H1 (cell line): ENCODE results near the gene SMOC2. TPM values are rescaled to one million over a fixed set of nuclear protein-coding genes. Genes with fewer than 3 reads are reported as not detected.
A peak's percentile ranks its signal among the peaks of the same experiment; 100 is the strongest.

Experiments used
- CTCF ChIA-PET: fragments of 300-600 bp; sonication (Branson Sonifier 250); formaldehyde crosslinking; loops from one replicate; lab custom pipeline; 2021; ENCODE audit not compliant: partially characterized antibody; lab: Charles Lee
- POLR2A ChIA-PET: fragments of 300-600 bp; sonication (Branson Sonifier 250); formaldehyde crosslinking; loops from one replicate; lab custom pipeline; 2021; ENCODE audit warnings: inconsistent platforms; ENCODE audit not compliant: partially characterized antibody; lab: Charles Lee
- DNase-seq, 2 experiments: peaks; one replicate each; pipeline versions ENCODE4 v3.0.0 to v3.0.0-alpha.2; 2010 to 2022; ENCODE audit warnings: low spot score in 2 of 2, low read depth in 1 of 2, mixed read lengths in 1 of 2
- FAIRE-seq: peaks from 2 replicates; lab custom pipeline; 2011; peaks lifted over from hg19 to GRCh38; lab: Jason Lieb, UNC
- H2AFZ ChIP-seq: 2 replicates; pipeline ENCODE4 v1.8.1; 2012; ENCODE audit warnings: low read length, inconsistent platforms
- H2AK5ac ChIP-seq: 2 replicates; pipeline ENCODE4 v1.6.1; 2013; ENCODE audit warnings: low read depth, low read length
- H2BK120ac ChIP-seq: replicated peaks from 2 replicates; pipeline ENCODE3; 2013; ENCODE audit warnings: low read depth, low read length, inconsistent platforms
- H2BK12ac ChIP-seq: 2 replicates; pipeline ENCODE4 v1.6.1; 2013; ENCODE audit warnings: low read depth, low read length
- H2BK15ac ChIP-seq: 2 replicates; pipeline ENCODE4 v1.6.1; 2013; ENCODE audit warnings: low read length
- H2BK20ac ChIP-seq: 2 replicates; pipeline ENCODE4 v1.6.1; 2013; ENCODE audit warnings: low read length
- H2BK5ac ChIP-seq: 2 replicates; pipeline ENCODE4 v1.6.1; 2013; ENCODE audit warnings: low read depth, low read length
- H3K14ac ChIP-seq: 2 replicates; pipeline ENCODE4 v1.6.1; 2013; ENCODE audit warnings: inconsistent platforms; ENCODE audit not compliant: insufficient read length
- H3K18ac ChIP-seq: 2 replicates; pipeline ENCODE4 v1.6.1; 2013; ENCODE audit warnings: low read length; ENCODE audit errors: extremely low read depth
- H3K23ac ChIP-seq: 2 replicates; pipeline ENCODE4 v1.6.1; 2013; ENCODE audit warnings: inconsistent platforms; ENCODE audit not compliant: insufficient read length
- H3K23me2 ChIP-seq: 2 replicates; pipeline ENCODE4 v1.6.1; 2013; ENCODE audit warnings: low read depth, low read length
- H3K27ac ChIP-seq: 2 replicates; pipeline ENCODE4 v1.6.1; 2011; ENCODE audit warnings: low read depth, low read length, inconsistent platforms
- H3K27me3 ChIP-seq, 4 experiments: replicated peaks in 1 of 4; 1 replicate in 1 of 4; 2 replicates in 3 of 4; pipeline versions ENCODE4 v1.6.1 to v1.8.1; 2011 to 2013; ENCODE audit warnings: low read length in 3 of 4, mild to moderate bottlenecking in 3 of 4, inconsistent platforms in 2 of 4, mixed read lengths in 2 of 4, moderate library complexity in 1 of 4; ENCODE audit not compliant: control insufficient read depth in 3 of 4, insufficient read depth in 3 of 4; ENCODE audit errors: extremely low read depth in 1 of 4
- H3K36me3 ChIP-seq, 4 experiments: 2 replicates each; pipeline versions ENCODE4 v1.6.1 to v1.8.1; 2011 to 2013; ENCODE audit warnings: mild to moderate bottlenecking in 4 of 4, low read length in 3 of 4, moderate library complexity in 2 of 4, control low read depth in 1 of 4, inconsistent platforms in 1 of 4; ENCODE audit not compliant: insufficient read depth in 4 of 4, control insufficient read depth in 2 of 4
- H3K4ac ChIP-seq: replicated peaks from 2 replicates; pipeline ENCODE3; 2013; ENCODE audit warnings: low read length, low read depth, mixed read lengths, inconsistent platforms; ENCODE audit not compliant: insufficient read length
- H3K4me1 ChIP-seq, 4 experiments: replicated peaks in 1 of 4; 1 replicate in 1 of 4; 2 replicates in 3 of 4; pipeline versions ENCODE4 v1.6.1 to v1.8.1; 2011 to 2013; ENCODE audit warnings: low read length in 3 of 4, inconsistent platforms in 2 of 4, mixed read lengths in 1 of 4; ENCODE audit not compliant: insufficient read depth in 4 of 4, control insufficient read depth in 3 of 4
- H3K4me2 ChIP-seq, 2 experiments: 2 replicates each; pipeline versions ENCODE4 v1.6.1 to v1.8.1; 2011 to 2013; ENCODE audit warnings: low read depth in 2 of 2, low read length in 2 of 2, control low read depth in 1 of 2, inconsistent platforms in 1 of 2, mild to moderate bottlenecking in 1 of 2; ENCODE audit not compliant: insufficient read depth in 1 of 2
- H3K4me3 ChIP-seq, 4 experiments: fragments of 200-600, 300-600 bp in 1 of 4; sonication (generic), shearing (Covaris generic), sonication (Bioruptor Twin) in 1 of 4; 2 replicates each; pipeline versions ENCODE4 v1.5.1 to v1.8.1; 2011 to 2016; ENCODE audit warnings: low read length in 4 of 4, low read depth in 3 of 4, control low read depth in 2 of 4, inconsistent platforms in 2 of 4, mild to moderate bottlenecking in 2 of 4, mixed read lengths in 1 of 4, moderate library complexity in 1 of 4; ENCODE audit not compliant: insufficient read depth in 2 of 4; ENCODE audit errors: extremely low read depth in 1 of 4
- H3K56ac ChIP-seq: replicated peaks from 2 replicates; pipeline ENCODE3; 2013; ENCODE audit warnings: low read depth, mild to moderate bottlenecking, mixed read lengths, low read length, inconsistent platforms; ENCODE audit not compliant: insufficient read length
- H3K79me1 ChIP-seq: 2 replicates; pipeline ENCODE4 v1.6.1; 2013; ENCODE audit warnings: low read depth, low read length, control low read depth
- H3K79me2 ChIP-seq, 2 experiments: 2 replicates each; pipeline versions ENCODE4 v1.6.1 to v1.8.1; 2012 to 2013; ENCODE audit warnings: low read length in 2 of 2, mild to moderate bottlenecking in 2 of 2, inconsistent platforms in 1 of 2; ENCODE audit not compliant: insufficient read depth in 2 of 2, control insufficient read depth in 1 of 2
- H3K9ac ChIP-seq, 4 experiments: replicated peaks in 1 of 4; 1 replicate in 1 of 4; 2 replicates in 3 of 4; pipeline versions ENCODE4 v1.6.1 to v1.8.1; 2011 to 2013; ENCODE audit warnings: low read depth in 3 of 4, low read length in 3 of 4, control low read depth in 2 of 4, mild to moderate bottlenecking in 2 of 4, moderate library complexity in 2 of 4, inconsistent platforms in 1 of 4; ENCODE audit errors: extremely low read depth in 1 of 4
- H3K9me3 ChIP-seq, 2 experiments: 2 replicates each; pipeline versions ENCODE4 v1.6.1 to v1.8.1; 2012 to 2013; ENCODE audit warnings: mild to moderate bottlenecking in 2 of 2, moderate library complexity in 2 of 2, control low read depth in 1 of 2, inconsistent platforms in 1 of 2, low read depth in 1 of 2, low read length in 1 of 2, mixed read lengths in 1 of 2; ENCODE audit not compliant: insufficient read depth in 2 of 2
- H4K20me1 ChIP-seq, 2 experiments: replicated peaks in 1 of 2; 2 replicates each; pipeline versions ENCODE3 to v1.8.1; 2011 to 2013; ENCODE audit warnings: inconsistent platforms in 2 of 2, low read length in 2 of 2, mild to moderate bottlenecking in 1 of 2; ENCODE audit not compliant: insufficient read depth in 2 of 2, control insufficient read depth in 1 of 2
- H4K5ac ChIP-seq: 2 replicates; pipeline ENCODE4 v1.6.1; 2013; ENCODE audit warnings: low read length, low read depth, mixed read lengths, inconsistent platforms; ENCODE audit not compliant: insufficient read length
- H4K8ac ChIP-seq: 2 replicates; pipeline ENCODE4 v1.8.0; 2013; ENCODE audit warnings: mild to moderate bottlenecking, moderate library complexity, low read length, inconsistent platforms; ENCODE audit not compliant: insufficient read depth; ENCODE audit errors: extremely low read depth
- H4K91ac ChIP-seq: replicated peaks from 2 replicates; pipeline ENCODE3; 2013; ENCODE audit warnings: low read length, mixed read lengths, inconsistent platforms; ENCODE audit not compliant: insufficient read length
- CBX5 ChIP-seq: fragments of 300-800, 300-1000 bp; sonication (generic); IDR thresholded peaks from 2 replicates; pipeline ENCODE4 v1.7.1; 2016; ENCODE audit warnings: antibody characterized with exemption, low read length, low read depth
- CHD1 ChIP-seq: IDR thresholded peaks from 2 replicates; pipeline ENCODE4 v1.6.1; 2012; ENCODE audit warnings: low read depth, low read length, improper control_type of control experiment
- FOSL1 ChIP-seq: IDR thresholded peaks from 2 replicates; pipeline ENCODE4 v1.6.1; 2011; ENCODE audit warnings: mild to moderate bottlenecking, low read depth, low read length, moderate library complexity; ENCODE audit not compliant: insufficient read depth
- RXRA ChIP-seq: IDR thresholded peaks from 2 replicates; pipeline ENCODE4 v1.6.1; 2011; ENCODE audit warnings: low read depth, mild to moderate bottlenecking, low read length, moderate library complexity; ENCODE audit not compliant: insufficient read depth
- SUZ12 ChIP-seq: fragments of 200-600 bp; sonication (generic); IDR thresholded peaks from 2 replicates; pipeline ENCODE4 v1.6.1; 2012; ENCODE audit warnings: mild to moderate bottlenecking, inconsistent platforms, low read length, moderate library complexity, mixed read lengths
- WGBS, 2 experiments: shearing (Covaris generic) in 1 of 2; methylation state at CpG; one replicate each; pipeline versions ENCODE4 v1.1.6 to v1.1.7; 2013 to 2015; ENCODE audit warnings: low lambda C conversion rate in 2 of 2, mixed read lengths in 2 of 2, inconsistent platforms in 1 of 2, low coverage in 1 of 2, missing lambda C conversion rate in 1 of 2; ENCODE audit not compliant: insufficient replicate concordance in 2 of 2, insufficient coverage in 1 of 2, insufficient read length in 1 of 2; ENCODE audit errors: extremely low coverage in 1 of 2, missing lambda C conversion rate in 1 of 2; 5-methylcytosine and 5-hydroxymethylcytosine counted together
- polyA plus RNA-seq, 7 experiments: library from polyadenylated mRNA; depleted of rRNA in 3 of 7; stranded (reverse) in 5 of 7; unstranded in 2 of 7; fragments of >200 nt in 5 of 7; fragments of 200-250 nt in 2 of 7; gene quantifications; 1 replicate in 5 of 7; 2 replicates in 1 of 7; 4 replicates in 1 of 7; pipeline versions ENCODE4 v1.2.1 to v1.2.3, GENCODE V29; 2011 to 2013; ENCODE audit warnings: missing spikeins in 2 of 7, mixed read lengths in 2 of 7
- total RNA-seq: library from RNA; stranded (reverse); fragmentation: NEBNext Ultra II Directional; extraction: Animal tissue kit (Norgen Biotek cat#: 25700); gene quantifications from 2 replicates; pipeline ENCODE4 v1.2.1, GENCODE V29; 2021

The SMOC2 gene
- total and polyA plus RNA-seq, 2 of the 8 experiments (the other 6 are each of a cell fraction or from before 2014, with no cell fraction given) = 7.7 to 8.5 TPM

DNA sequence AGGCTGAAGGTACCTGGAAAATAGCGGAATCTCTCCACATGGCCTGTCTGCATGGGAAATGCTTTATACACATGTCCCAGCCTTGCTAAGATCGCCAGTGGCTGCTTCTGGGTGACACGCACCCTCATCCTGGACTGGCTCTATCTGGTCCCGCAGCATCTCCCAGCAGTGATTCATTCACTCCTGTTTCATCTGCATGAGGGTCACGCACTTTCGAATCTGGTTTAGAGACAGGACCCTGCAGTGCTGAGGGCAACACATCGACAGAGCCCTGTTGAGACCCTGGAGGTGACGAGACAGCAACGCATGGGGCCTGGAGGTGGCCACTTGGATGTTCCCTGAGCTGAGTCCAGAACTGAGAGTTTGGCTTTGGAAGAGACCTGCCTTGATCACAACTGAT lies 136.5 kb downstream of the SMOC2 start:
- H2AK5ac ChIP-seq = no peak overlapping the region
- 88% methylated on average over 9 of the region's 9 CpGs; no CpG with 5 or more reads in 1 of the 2 experiments for WGBS, 2 experiments
- no peak overlapping the region for H3K18ac ChIP-seq
- no peak overlapping the region for H3K27ac ChIP-seq
- H2BK120ac ChIP-seq = no peak overlapping the region
- peaks cover 0 to 7% (median 1%) of the 10 kb centered on the region in 4 experiments; a peak in 3 of 7 replicates for H3K4me1 ChIP-seq
- H3K56ac ChIP-seq = no peak overlapping the region
- 0 out of 7 replicates have a peak overlapping the region, but pooled peaks of 1 of the 4 experiments have one; percentile 11 for H3K9ac ChIP-seq
- ChIA-PET CTCF (interaction anchor here (1.1 to 1.3 kb wide), 2 partner anchors 21 to 207 kb away, joined by 3 to 4 read pairs; no protein-coding TSS in a partner anchor), POLR2A (no interaction called here)
- H3K14ac ChIP-seq = no peak overlapping the region
- H3K79me1 ChIP-seq = no peaks in the 10 kb centered on the region
- no peak overlapping the region for H3K23ac ChIP-seq
- no peak overlapping the region for H2BK15ac ChIP-seq
- no peak overlapping the region for H4K8ac ChIP-seq
- no peak overlapping the region for H3K4me3 ChIP-seq
- peak in 1 of 2 experiments; percentile 20 for DNase-seq
- H3K23me2 ChIP-seq = no peaks in the 10 kb centered on the region
- TF ChIP-seq CBX5 = no peak
- no peak for TF ChIP-seq FOSL1
- TF ChIP-seq CHD1 = no peak
- TF ChIP-seq SUZ12 = no peak
- no peak for TF ChIP-seq RXRA
- no peak overlapping the region for H4K91ac ChIP-seq
- H3K27me3 ChIP-seq = no peaks in the 10 kb centered on the region
- H2AFZ ChIP-seq = no peak overlapping the region
- no peak overlapping the region for H2BK12ac ChIP-seq
- H3K4me2 ChIP-seq = no peak overlapping the region
- no peak for FAIRE-seq
- no peaks in the 10 kb centered on the region for H3K79me2 ChIP-seq
- H3K36me3 ChIP-seq = no peaks in the 10 kb centered on the region; a peak in 1 of 8 replicates
- H2BK5ac ChIP-seq = no peak overlapping the region
- H4K5ac ChIP-seq = no peak overlapping the region
- H3K4ac ChIP-seq = no peak overlapping the region
- no peaks in the 10 kb centered on the region for H3K9me3 ChIP-seq
- H4K20me1 ChIP-seq = no peaks in the 10 kb centered on the region
- H2BK20ac ChIP-seq = no peak overlapping the region
